Colonic mucosa (tissue), 4 donors: ENCODE results near the gene HS3ST3A1. TPM values are rescaled to one million over a fixed set of nuclear protein-coding genes. Genes with fewer than 3 reads are reported as not detected.

Source experiments
- DNase-seq: peaks from one replicate; pipeline ENCODE4 v3.0.0-alpha.2; 2020
- H3K27ac ChIP-seq: fragments of 200-600 bp; one replicate; pipeline ENCODE4 v1.8.0; 2021
- H3K27me3 ChIP-seq: fragments of 200-600 bp; one replicate; pipeline ENCODE4 v1.8.0; 2021
- H3K36me3 ChIP-seq: fragments of 200-600 bp; one replicate; pipeline ENCODE4 v1.8.0; 2021
- H3K4me1 ChIP-seq: fragments of 200-600 bp; one replicate; pipeline ENCODE4 v1.8.0; 2021; ENCODE audit warnings: mild to moderate bottlenecking
- H3K4me3 ChIP-seq: fragments of 200-600 bp; one replicate; pipeline ENCODE4 v1.8.0; 2021
- H3K9ac ChIP-seq, 2 donors: one replicate each; pipeline ENCODE4 v1.7.0; 2013; ENCODE audit warnings: control low read depth in 2 of 2, low read depth in 2 of 2, low read length in 2 of 2
- H3K9me3 ChIP-seq: fragments of 200-600 bp; one replicate; pipeline ENCODE4 v1.8.0; 2021
- CTCF ChIP-seq: fragments of 200-600 bp; IDR thresholded peaks from one replicate; pipeline ENCODE4 v1.8.0; 2022; ENCODE audit warnings: antibody characterized with exemption, mild to moderate bottlenecking
- intact Hi-C: fragments of 100-400 bp; cut with DNase I; formaldehyde crosslinking; loops from one replicate; pipeline ENCODE4 v1.14.1; 2022
- total RNA-seq, 2 donors: library from RNA; stranded (reverse); fragmentation: NEBNext Ultra II Directional in 1 of 2; extraction: Animal tissue kit (Norgen Biotek cat#: 25700) in 1 of 2; gene quantifications; one replicate each; pipeline ENCODE4 v1.2.1, GENCODE V29; 2021
- donor health status: healthy.
- donor health status: DM: no; HTN: no; CAD: no.
- donor health status: DM: no; HTN: no; CAD: no.

HS3ST3A1 gene
- total RNA-seq, 2 donors from 2014 or later: 0.48 to 0.91 TPM

GRCh38 chr17:13537871-13538643 is 63.7 kb downstream of the HS3ST3A1 start:
- no peak for TF ChIP-seq CTCF
- Histone ChIP-seq H3K9ac (no peak overlapping the region), H3K27ac (no peak overlapping the region), H3K9me3 (no peaks in the 10 kb centered on the region), H3K27me3 (no peaks in the 10 kb centered on the region), H3K4me1 (no peaks in the 10 kb centered on the region), H3K36me3 (no peaks in the 10 kb centered on the region), H3K4me3 (no peak overlapping the region)
- DNase-seq: no peak
- intact Hi-C loops: no loop called here

DNA sequence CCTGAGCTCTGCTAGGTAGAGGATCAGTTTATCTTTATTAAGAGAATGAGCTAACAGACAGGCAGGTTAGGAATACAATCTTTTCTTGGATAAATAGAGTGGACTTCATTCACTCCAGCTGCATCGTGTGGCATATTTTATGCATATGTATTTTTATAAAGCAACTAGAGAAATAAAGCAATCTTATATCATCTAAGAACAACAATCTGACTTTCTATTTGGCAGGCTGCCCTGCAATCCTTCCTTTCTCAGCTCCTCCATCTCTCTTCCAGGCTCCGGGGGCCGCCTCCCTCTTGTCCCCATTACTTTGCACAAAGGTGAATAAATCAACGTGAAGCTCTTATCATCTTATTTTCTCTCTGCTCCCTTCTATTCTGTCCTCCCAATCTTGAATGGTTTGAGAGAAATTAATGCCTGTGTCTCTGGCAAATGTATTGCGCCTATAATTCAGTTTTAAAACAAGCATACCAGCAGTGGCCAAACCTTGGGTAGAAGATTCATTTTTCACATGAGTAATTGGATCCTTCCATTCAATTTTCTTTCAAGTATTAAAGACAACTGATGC is 64.5 kb downstream of the HS3ST3A1 start:
- DNase-seq: no peak
- no peaks in the 10 kb centered on the region for H3K9me3 ChIP-seq
- no peaks in the 10 kb centered on the region for H3K36me3 ChIP-seq
- no peaks in the 10 kb centered on the region for H3K4me1 ChIP-seq
- intact Hi-C loops: no loop called here
- no peak overlapping the region for H3K4me3 ChIP-seq
- H3K27ac ChIP-seq: no peak overlapping the region
- no peak overlapping the region for H3K9ac ChIP-seq
- no peaks in the 10 kb centered on the region for H3K27me3 ChIP-seq
- no peak for TF ChIP-seq CTCF

GRCh38 chr17:13534946-13535345 is 66.8 kb downstream of the HS3ST3A1 start:
- Histone ChIP-seq H3K36me3 (no peaks in the 10 kb centered on the region), H3K27me3 (no peaks in the 10 kb centered on the region), H3K27ac (no peak overlapping the region), H3K9ac (no peak overlapping the region), H3K9me3 (no peaks in the 10 kb centered on the region), H3K4me1 (no peaks in the 10 kb centered on the region), H3K4me3 (no peak overlapping the region)
- DNase-seq: no peak
- no peak for TF ChIP-seq CTCF
- intact Hi-C loops: no loop called here

DNA sequence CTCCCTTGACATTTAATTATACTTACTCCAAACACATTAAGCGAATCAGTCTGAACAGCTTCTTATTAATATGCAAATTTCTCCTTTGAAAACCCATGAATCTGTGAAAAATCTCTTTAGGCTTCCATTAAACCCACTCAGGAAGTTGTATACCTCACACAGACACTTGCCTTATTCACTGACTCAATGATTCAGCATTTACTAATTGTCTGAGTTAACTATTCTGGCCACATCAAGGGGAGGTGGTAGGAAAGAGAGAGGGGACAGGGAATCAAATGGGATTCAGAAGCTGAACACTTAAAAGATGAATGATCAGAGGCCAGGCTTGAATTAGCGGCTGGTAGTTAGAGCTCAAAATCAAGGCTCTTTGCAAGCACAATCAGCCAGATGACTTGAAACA is 70.0 kb downstream of the HS3ST3A1 start:
- no peaks in the 10 kb centered on the region for H3K27me3 ChIP-seq
- H3K9ac ChIP-seq: no peak overlapping the region
- H3K4me3 ChIP-seq: no peak overlapping the region
- H3K9me3 ChIP-seq: no peaks in the 10 kb centered on the region
- no peak for TF ChIP-seq CTCF
- no peaks in the 10 kb centered on the region for H3K36me3 ChIP-seq
- intact Hi-C loops: no loop called here
- no peak overlapping the region for H3K27ac ChIP-seq
- DNase-seq: no peak
- H3K4me1 ChIP-seq: no peaks in the 10 kb centered on the region

DNA sequence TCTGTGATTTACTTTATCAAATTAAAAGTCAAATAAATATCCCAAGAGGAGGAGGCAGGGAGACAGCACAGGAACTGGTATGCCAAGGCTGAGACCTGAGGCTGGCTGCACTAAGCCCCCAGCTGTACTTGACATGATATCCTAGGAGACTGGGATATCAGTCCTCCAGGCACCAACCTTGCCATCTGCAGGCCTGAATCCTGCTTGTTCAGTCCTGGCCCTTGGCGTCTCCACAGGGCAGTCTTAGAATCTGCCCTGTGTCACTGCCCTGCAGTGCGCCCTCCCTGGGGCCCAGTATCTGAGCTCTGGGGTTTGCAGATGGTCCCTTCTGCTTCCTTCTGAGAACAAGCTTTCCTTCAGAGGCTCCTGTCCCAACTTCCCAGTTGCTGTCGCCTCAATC is 75.9 kb downstream of the HS3ST3A1 start:
- DNase-seq: no peak
- Histone ChIP-seq H3K27ac (no peak overlapping the region), H3K9me3 (no peaks in the 10 kb centered on the region), H3K4me1 (no peaks in the 10 kb centered on the region), H3K9ac (no peak overlapping the region), H3K4me3 (no peak overlapping the region), H3K27me3 (no peaks in the 10 kb centered on the region), H3K36me3 (no peaks in the 10 kb centered on the region)
- intact Hi-C loops: no loop called here
- no peak for TF ChIP-seq CTCF
